Epidermal melanocyte (primary cell): ENCODE data around the gene GRM4.

Experiments
- DNase-seq: peaks from one replicate; pipeline ENCODE4 v3.0.0; 2011; ENCODE audit warnings: low spot score; ENCODE audit not compliant: insufficient read length

GRM4 gene

GRCh38 chr6:34085453-34086170 lies 60.3 kb downstream of the GRM4 start:
- no peak for DNase-seq

- DNase-seq: no peak
Observed at GRCh38 chr6:34084591-34085290, 61.1 kb downstream of the GRM4 start.

- DNase-seq: no peak
Observed at GRCh38 chr6:34082864-34083626, 62.8 kb downstream of the GRM4 start.

- no peak for DNase-seq
Observed at GRCh38 chr6:34082348-34082747, 63.5 kb downstream of the GRM4 start.

GRCh38 chr6:34080357-34080756 lies 65.5 kb downstream of the GRM4 start:
- no peak for DNase-seq

- DNase-seq: no peak
Observed at GRCh38 chr6:34079899-34080298, 66.0 kb downstream of the GRM4 start.

- no peak for DNase-seq
Observed at GRCh38 chr6:34075906-34076305, 70.0 kb downstream of the GRM4 start.

GRCh38 chr6:34074064-34074742 lies 71.7 kb downstream of the GRM4 start:
- no peak for DNase-seq

- DNase-seq: no peak
Observed at GRCh38 chr6:34073540-34073939, 72.3 kb downstream of the GRM4 start.

GRCh38 chr6:34072727-34073126 lies 73.2 kb downstream of the GRM4 start:
- DNase-seq: no peak

GRCh38 chr6:34071884-34072379 lies 74.0 kb downstream of the GRM4 start:
- DNase-seq: no peak

- DNase-seq: no peak
Observed at GRCh38 chr6:34071136-34071883, 74.6 kb downstream of the GRM4 start.

- no peak for DNase-seq
Observed at GRCh38 chr6:34070315-34071135, 75.4 kb downstream of the GRM4 start.

- DNase-seq: no peak
Observed at GRCh38 chr6:34068462-34069044, 77.3 kb downstream of the GRM4 start.

GRCh38 chr6:34067814-34068213 lies 78.1 kb downstream of the GRM4 start:
- DNase-seq: no peak

GRCh38 chr6:34066772-34067770 lies 78.8 kb downstream of the GRM4 start:
- no peak for DNase-seq

- no peak for DNase-seq
Observed at GRCh38 chr6:34066218-34066571, 79.7 kb downstream of the GRM4 start.

GRCh38 chr6:34065466-34066217 lies 80.2 kb downstream of the GRM4 start:
- DNase-seq: no peak
